HepG2 (cell line): ENCODE data around the gene SLC25A22. TPM values are rescaled to one million over a fixed set of nuclear protein-coding genes. Genes with fewer than 3 reads are reported as not detected.

ENCODE experiments used
- AGO2 ChIP-seq: fragments of 200-400 bp; formaldehyde crosslinking; optimal IDR thresholded peaks from 2 replicates; pipeline ENCODE3; 2017; ENCODE audit warnings: mild to moderate bottlenecking, low read depth, low read length, moderate library complexity
- ATF7 ChIP-seq, 2 experiments: fragments of 450-650 bp in 1 of 2; sonication (generic) in 1 of 2; formaldehyde crosslinking in 1 of 2; IDR thresholded peaks; 2 replicates each; pipeline versions ENCODE4 v1.4.0 to v1.6.1; 2016 to 2020; ENCODE audit warnings: antibody characterized with exemption in 1 of 2, mild to moderate bottlenecking in 1 of 2, missing genetic modification reagents in 1 of 2
- CSRNP2 ChIP-seq: sonication (generic); formaldehyde crosslinking; conservative IDR thresholded peaks from 2 replicates; pipeline ENCODE4 v1.8.0; 2022; ENCODE audit warnings: low read depth, missing genetic modification reagents
- DMAP1 ChIP-seq: IDR thresholded peaks from 2 replicates; pipeline ENCODE4 v1.6.1; 2016
- DNMT3B ChIP-seq: conservative IDR thresholded peaks from 2 replicates; pipeline ENCODE4 v1.6.1; 2016; ENCODE audit warnings: missing biosample characterization, control low read depth
- FOXO4 ChIP-seq: sonication (generic); formaldehyde crosslinking; conservative IDR thresholded peaks from 2 replicates; pipeline ENCODE4 v1.8.1; 2023; ENCODE audit warnings: missing genetic modification reagents
- GMEB2 ChIP-seq: IDR thresholded peaks from 2 replicates; pipeline ENCODE4 v1.6.1; 2016; ENCODE audit warnings: missing biosample characterization, missing genetic modification reagents, low read depth
- HOMEZ ChIP-seq: IDR thresholded peaks from 2 replicates; pipeline ENCODE4 v1.6.1; 2016; ENCODE audit warnings: low read depth
- MNT ChIP-seq: fragments of 450-650 bp; IDR thresholded peaks from 2 replicates; pipeline ENCODE4 v1.6.1; 2016
- MXI1 ChIP-seq: IDR thresholded peaks from 3 replicates; pipeline ENCODE4 v1.6.1; 2012; ENCODE audit warnings: low read depth, low read length, inconsistent platforms, borderline replicate concordance
- RFXAP ChIP-seq: sonication (generic); formaldehyde crosslinking; IDR thresholded peaks from 2 replicates; pipeline ENCODE4 v1.4.0; 2020; ENCODE audit warnings: missing genetic modification reagents, borderline replicate concordance
- SP4 ChIP-seq: sonication (generic); formaldehyde crosslinking; IDR thresholded peaks from 2 replicates; pipeline ENCODE4 v1.8.1; 2023; ENCODE audit warnings: mild to moderate bottlenecking, missing genetic modification reagents
- ZBTB7B ChIP-seq: sonication (generic); formaldehyde crosslinking; IDR thresholded peaks from 2 replicates; pipeline ENCODE4 v1.4.0; 2020; ENCODE audit warnings: missing genetic modification reagents
- ZNF142 ChIP-seq: sonication (generic); formaldehyde crosslinking; IDR thresholded peaks from 2 replicates; pipeline ENCODE4 v1.4.0; 2020; ENCODE audit warnings: missing genetic modification reagents
- ZNF546 ChIP-seq: sonication (generic); formaldehyde crosslinking; conservative IDR thresholded peaks from 2 replicates; pipeline ENCODE4 v1.8.1; 2023; ENCODE audit warnings: mild to moderate bottlenecking, missing genetic modification reagents
- polyA plus RNA-seq, 8 experiments: library from polyadenylated mRNA; depleted of rRNA in 3 of 8; stranded (reverse) in 7 of 8; unstranded in 1 of 8; fragments of >200 nt; fragmentation: Illumina TruSeq in 4 of 8; extraction: Trizol in 4 of 8; gene quantifications; 2 replicates each; pipeline versions ENCODE4 v1.2.1 to v1.2.3, GENCODE V29; 2011 to 2016; ENCODE audit warnings: low read depth in 4 of 8, missing spikeins in 1 of 8, mixed read lengths in 1 of 8; ENCODE audit not compliant: insufficient read depth in 1 of 8
- total RNA-seq, 5 experiments: library from RNA; depleted of rRNA; stranded (reverse); fragments of >200 nt; fragmentation: Illumina TruSeq; extraction: Trizol; gene quantifications; 2 replicates each; pipeline ENCODE4 v1.2.3, GENCODE V29; 2016; ENCODE audit warnings: low read depth in 1 of 5

SLC25A22 gene
- total and polyA plus RNA-seq, 2 of the 13 experiments (the other 11 are each of a cell fraction or from before 2014, with no cell fraction given) = 12.4 to 19.2 TPM

GRCh38 chr11:819943-820649 is 22.0 kb upstream of the SLC25A22 start (continued):
- TF ChIP-seq RFXAP (CRISPR knock-in tag) = 0 out of 2 replicates have a peak, but pooled peaks have one; percentile 12
- no peak for TF ChIP-seq GMEB2 (CRISPR knock-in tag)
- TF ChIP-seq AGO2 = peak; percentile 45
- TF ChIP-seq HOMEZ (CRISPR knock-in tag) = no peak
- no peak for TF ChIP-seq FOXO4
- peak; percentile 63; the same call in 1 of the 3 replicates for TF ChIP-seq MXI1
- TF ChIP-seq ZBTB7B = peak; percentile 9; the same call in 1 of the 2 replicates
- TF ChIP-seq ZNF546 (CRISPR knock-in tag) = no peak
- TF ChIP-seq DMAP1 = peak; percentile 37; the same call in 1 of the 2 replicates
- no peak for TF ChIP-seq ZNF142 (CRISPR knock-in tag)
- no peak for TF ChIP-seq ATF7 (IDR thresholded peaks at IDR 0.05)
- TF ChIP-seq ATF7 (CRISPR knock-in tag; IDR thresholded peaks at IDR 0.05) = no peak
- TF ChIP-seq SP4 = no peak; the same call in 1 of the 2 replicates
- TF ChIP-seq CSRNP2 = no peak
- no peak for TF ChIP-seq DNMT3B
- peak; percentile 11; the same call in 1 of the 2 replicates for TF ChIP-seq MNT
